ENCODE measurements around the gene DROSHA. TPM values are rescaled to one million over a fixed set of nuclear protein-coding genes. Genes with fewer than 3 reads are reported as not detected.
"Not testable (repeated sequence)": the region's sequence is repeated elsewhere in the genome, so short reads cannot be mapped to it uniquely, and the experiment has no call there.

The DROSHA gene
- total RNA-seq, 1 experiment from 2014 or later, result 106 TPM

DNA sequence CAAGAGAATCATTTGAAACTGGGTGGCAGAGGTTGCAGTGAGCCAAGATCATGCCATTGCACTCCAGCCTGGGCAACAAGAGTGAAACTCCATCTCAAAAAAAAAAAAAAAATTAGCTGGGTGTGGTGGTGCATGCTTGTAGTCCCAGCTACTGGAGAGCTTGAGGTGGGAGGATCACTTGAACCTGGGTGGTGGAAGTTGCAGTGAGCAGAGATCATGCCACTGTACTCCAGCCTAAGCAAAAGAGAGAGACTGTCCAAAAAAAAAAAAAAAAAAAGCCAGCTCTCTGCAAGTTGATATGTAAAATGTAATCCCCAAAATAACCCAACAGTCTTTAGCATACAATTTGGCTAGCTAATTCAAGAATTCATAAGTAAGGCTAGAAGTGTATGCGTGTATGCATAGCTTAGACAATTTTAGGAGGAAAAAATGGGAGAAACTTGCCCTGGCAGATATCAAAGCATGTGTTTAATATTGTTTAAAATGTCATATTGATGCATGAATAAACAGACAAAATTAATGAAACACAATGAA, 36.5 kb upstream of the DROSHA start:
- no peak overlapping the region for H3K14ac ChIP-seq (ENCODE audit: insufficient read depth, low read length)
- no peak overlapping the region for H4K91ac ChIP-seq (ENCODE audit: insufficient read length, low read depth, low read length)
- H3K27ac ChIP-seq (ENCODE audit: insufficient read length, low read depth, low read length), result no peak overlapping the region
- H2AK5ac ChIP-seq (ENCODE audit: insufficient read length, low read length), result no peak overlapping the region
- H3K27me3 Mint-ChIP-seq (ENCODE audit: low read depth), result no peaks in the 10 kb centered on the region; the same call in 1 of the 2 replicates
- no peaks in the 10 kb centered on the region for H3K4me1 Mint-ChIP-seq
- no peak overlapping the region for H2BK12ac ChIP-seq (ENCODE audit: insufficient read length, low read depth, low read length)
- no peak overlapping the region for H3K4me2 ChIP-seq (ENCODE audit: insufficient read depth, insufficient read length, low read length)
- no peak overlapping the region for H3T11ph ChIP-seq (ENCODE audit: low read length)
- no peak overlapping the region for H3K4ac ChIP-seq (ENCODE audit: low read depth, low read length)
- H4K5ac ChIP-seq (ENCODE audit: insufficient read length, low read depth, low read length), result no peak overlapping the region
- no peak overlapping the region for H3K23ac ChIP-seq (ENCODE audit: insufficient read length, low read depth, low read length)
- no peak overlapping the region for H2BK15ac ChIP-seq (ENCODE audit: low read depth, low read length)
- H3K56ac ChIP-seq (ENCODE audit: insufficient read length, low read depth, low read length), result no peak overlapping the region
- H4K20me1 ChIP-seq (ENCODE audit: control insufficient read depth, insufficient read depth, insufficient read length), result no peaks in the 10 kb centered on the region
- no peak overlapping the region for H2BK120ac ChIP-seq (ENCODE audit: low read depth, low read length, poor library complexity, severe bottlenecking)
- peaks cover 16 to 17% (median 17%) of the 10 kb centered on the region in 3 experiments for H3K36me3 Mint-ChIP-seq (ENCODE audit: insufficient read depth in 1 of 3, low read depth in 3 of 3)
- H3K9me3 Mint-ChIP-seq, result peaks cover 24 to 25% of the 10 kb centered on the region in 2 experiments
- no peak overlapping the region for H2BK20ac ChIP-seq (ENCODE audit: low read depth, low read length, poor library complexity, severe bottlenecking)
- TF ChIP-seq CTCF (conservative IDR thresholded peaks at IDR 0.05), result no peak
- no peak for DNase-seq
- H3K27me3 ChIP-seq (ENCODE audit: insufficient read depth, low read length), result no peaks in the 10 kb centered on the region
- H2BK5ac ChIP-seq (ENCODE audit: insufficient read length, low read length), result no peak overlapping the region
- H2AFZ ChIP-seq (ENCODE audit: low read length), result no peak overlapping the region
- no peak overlapping the region for H3K4me3 Mint-ChIP-seq
- H3K79me1 ChIP-seq (ENCODE audit: insufficient read depth, low read depth, low read length, poor library complexity, severe bottlenecking), result no peaks in the 10 kb centered on the region
- no peak overlapping the region for H3K27ac Mint-ChIP-seq
- no peaks in the 10 kb centered on the region for H3K4me1 ChIP-seq (ENCODE audit: insufficient read depth, low read length)
- WGBS (ENCODE audit: extremely low coverage, insufficient read length, low lambda C conversion rate), result no CpG with 5 or more reads among the region's 1 CpG
- no peaks in the 10 kb centered on the region for H3K9me3 ChIP-seq (ENCODE audit: control insufficient read depth, low read depth, low read length)
- H3K79me2 ChIP-seq (ENCODE audit: insufficient read depth, low read length), result no peaks in the 10 kb centered on the region
- H3K18ac ChIP-seq (ENCODE audit: insufficient read length, low read depth, low read length), result no peak overlapping the region
- no peak overlapping the region for H4K8ac ChIP-seq (replicated peaks; ENCODE audit: insufficient read length, low read depth, low read length)
- H3K23me2 ChIP-seq (ENCODE audit: insufficient read length, low read depth, low read length, poor library complexity, severe bottlenecking), result no peaks in the 10 kb centered on the region
- H3K9ac ChIP-seq (ENCODE audit: extremely low read depth, insufficient read length, low read length), result no peak overlapping the region

GRCh38 chr5:31566362-31566761, 34.5 kb upstream of the DROSHA start:
- WGBS (ENCODE audit: extremely low coverage, insufficient read length, low lambda C conversion rate), result no CpG with 5 or more reads among the region's 3 CpGs
- not testable (repeated sequence) for H4K91ac ChIP-seq (ENCODE audit: insufficient read length, low read depth, low read length); H3K4me2 ChIP-seq (ENCODE audit: insufficient read depth, insufficient read length, low read length); H2AFZ ChIP-seq (ENCODE audit: low read length); H3K4ac ChIP-seq (ENCODE audit: low read depth, low read length); H3K27ac ChIP-seq (ENCODE audit: insufficient read length, low read depth, low read length); H4K8ac ChIP-seq (replicated peaks; ENCODE audit: insufficient read length, low read depth, low read length); H3K4me1 Mint-ChIP-seq; H3K27ac Mint-ChIP-seq; H2AK5ac ChIP-seq (ENCODE audit: insufficient read length, low read length); H2BK120ac ChIP-seq (ENCODE audit: low read depth, low read length, poor library complexity, severe bottlenecking); H3K4me3 Mint-ChIP-seq; H4K5ac ChIP-seq (ENCODE audit: insufficient read length, low read depth, low read length); H3T11ph ChIP-seq (ENCODE audit: low read length); H3K23ac ChIP-seq (ENCODE audit: insufficient read length, low read depth, low read length); H2BK5ac ChIP-seq (ENCODE audit: insufficient read length, low read length); H4K20me1 ChIP-seq (ENCODE audit: control insufficient read depth, insufficient read depth, insufficient read length); H3K56ac ChIP-seq (ENCODE audit: insufficient read length, low read depth, low read length); H3K9ac ChIP-seq (ENCODE audit: extremely low read depth, insufficient read length, low read length); DNase-seq; H3K4me1 ChIP-seq (ENCODE audit: insufficient read depth, low read length); H3K27me3 ChIP-seq (ENCODE audit: insufficient read depth, low read length); H3K14ac ChIP-seq (ENCODE audit: insufficient read depth, low read length); H3K18ac ChIP-seq (ENCODE audit: insufficient read length, low read depth, low read length); H3K23me2 ChIP-seq (ENCODE audit: insufficient read length, low read depth, low read length, poor library complexity, severe bottlenecking); H3K9me3 ChIP-seq (ENCODE audit: control insufficient read depth, low read depth, low read length); H2BK20ac ChIP-seq (ENCODE audit: low read depth, low read length, poor library complexity, severe bottlenecking); H2BK12ac ChIP-seq (ENCODE audit: insufficient read length, low read depth, low read length); H3K27me3 Mint-ChIP-seq (ENCODE audit: low read depth); H2BK15ac ChIP-seq (ENCODE audit: low read depth, low read length); H3K79me2 ChIP-seq (ENCODE audit: insufficient read depth, low read length); H3K79me1 ChIP-seq (ENCODE audit: insufficient read depth, low read depth, low read length, poor library complexity, severe bottlenecking)
- Mint-ChIP-seq H3K9me3 (peaks cover 24 to 25% of the 10 kb centered on the region in 2 experiments), H3K36me3 (ENCODE audit: insufficient read depth in 1 of 3, low read depth in 3 of 3) (peaks cover 16 to 17% (median 17%) of the 10 kb centered on the region in 3 experiments)

All from H9 (cell line).